Measurements from ENCODE around the gene BUD23.

GRCh38 chr7:73716318-73716890 lies 33.0 kb downstream of the BUD23 start:
- TF ChIP-seq, protein P1, sequence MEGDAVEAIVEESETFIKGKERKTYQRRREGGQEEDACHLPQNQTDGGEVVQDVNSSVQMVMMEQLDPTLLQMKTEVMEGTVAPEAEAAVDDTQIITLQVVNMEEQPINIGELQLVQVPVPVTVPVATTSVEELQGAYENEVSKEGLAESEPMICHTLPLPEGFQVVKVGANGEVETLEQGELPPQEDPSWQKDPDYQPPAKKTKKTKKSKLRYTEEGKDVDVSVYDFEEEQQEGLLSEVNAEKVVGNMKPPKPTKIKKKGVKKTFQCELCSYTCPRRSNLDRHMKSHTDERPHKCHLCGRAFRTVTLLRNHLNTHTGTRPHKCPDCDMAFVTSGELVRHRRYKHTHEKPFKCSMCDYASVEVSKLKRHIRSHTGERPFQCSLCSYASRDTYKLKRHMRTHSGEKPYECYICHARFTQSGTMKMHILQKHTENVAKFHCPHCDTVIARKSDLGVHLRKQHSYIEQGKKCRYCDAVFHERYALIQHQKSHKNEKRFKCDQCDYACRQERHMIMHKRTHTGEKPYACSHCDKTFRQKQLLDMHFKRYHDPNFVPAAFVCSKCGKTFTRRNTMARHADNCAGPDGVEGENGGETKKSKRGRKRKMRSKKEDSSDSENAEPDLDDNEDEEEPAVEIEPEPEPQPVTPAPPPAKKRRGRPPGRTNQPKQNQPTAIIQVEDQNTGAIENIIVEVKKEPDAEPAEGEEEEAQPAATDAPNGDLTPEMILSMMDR (IDR thresholded peaks at IDR 0.05): no peak
- TF ChIP-seq POLR2A (IDR thresholded peaks at IDR 0.05): no peak
